AG09309 (cell line): ENCODE data around the gene LACTB.

Experiments used
- DNase-seq: peaks from one replicate; pipeline ENCODE4 v3.0.0-alpha.2; 2010; ENCODE audit warnings: low read depth
- H3K4me3 ChIP-seq: 2 replicates; pipeline ENCODE4 v1.5.1; 2011; ENCODE audit warnings: mild to moderate bottlenecking, low read depth, low read length, moderate library complexity; ENCODE audit not compliant: control insufficient read depth
- TF ChIP-seq, protein P1 (sequence below): IDR thresholded peaks from 2 replicates; pipeline ENCODE4 v1.5.1; 2011; ENCODE audit warnings: mild to moderate bottlenecking, low read depth, low read length, inconsistent platforms; ENCODE audit not compliant: insufficient read depth, control insufficient read depth; ENCODE audit errors: missing control alignments

LACTB gene

DNA sequence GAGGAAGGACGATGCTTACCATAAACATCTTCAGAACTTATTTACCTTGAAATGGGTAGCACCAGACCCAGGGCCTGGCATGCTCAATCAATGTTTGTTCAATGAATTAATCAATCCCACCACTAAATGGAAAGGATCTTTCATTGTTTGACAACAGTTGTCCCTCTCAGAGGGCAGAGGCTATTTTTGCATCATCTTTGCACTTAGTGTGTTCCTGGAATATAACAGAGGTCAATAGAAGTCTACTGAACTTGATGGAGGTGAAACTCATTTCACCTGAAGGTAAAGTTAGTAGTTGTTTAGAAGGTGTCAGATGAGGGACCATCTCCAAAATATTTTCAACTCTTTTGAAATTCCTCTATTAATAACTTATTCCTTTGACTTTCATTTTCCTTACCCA, 36.9 kb upstream of the LACTB start:
- DNase-seq: no peak
- TF ChIP-seq, protein P1, sequence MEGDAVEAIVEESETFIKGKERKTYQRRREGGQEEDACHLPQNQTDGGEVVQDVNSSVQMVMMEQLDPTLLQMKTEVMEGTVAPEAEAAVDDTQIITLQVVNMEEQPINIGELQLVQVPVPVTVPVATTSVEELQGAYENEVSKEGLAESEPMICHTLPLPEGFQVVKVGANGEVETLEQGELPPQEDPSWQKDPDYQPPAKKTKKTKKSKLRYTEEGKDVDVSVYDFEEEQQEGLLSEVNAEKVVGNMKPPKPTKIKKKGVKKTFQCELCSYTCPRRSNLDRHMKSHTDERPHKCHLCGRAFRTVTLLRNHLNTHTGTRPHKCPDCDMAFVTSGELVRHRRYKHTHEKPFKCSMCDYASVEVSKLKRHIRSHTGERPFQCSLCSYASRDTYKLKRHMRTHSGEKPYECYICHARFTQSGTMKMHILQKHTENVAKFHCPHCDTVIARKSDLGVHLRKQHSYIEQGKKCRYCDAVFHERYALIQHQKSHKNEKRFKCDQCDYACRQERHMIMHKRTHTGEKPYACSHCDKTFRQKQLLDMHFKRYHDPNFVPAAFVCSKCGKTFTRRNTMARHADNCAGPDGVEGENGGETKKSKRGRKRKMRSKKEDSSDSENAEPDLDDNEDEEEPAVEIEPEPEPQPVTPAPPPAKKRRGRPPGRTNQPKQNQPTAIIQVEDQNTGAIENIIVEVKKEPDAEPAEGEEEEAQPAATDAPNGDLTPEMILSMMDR: no peak

DNA sequence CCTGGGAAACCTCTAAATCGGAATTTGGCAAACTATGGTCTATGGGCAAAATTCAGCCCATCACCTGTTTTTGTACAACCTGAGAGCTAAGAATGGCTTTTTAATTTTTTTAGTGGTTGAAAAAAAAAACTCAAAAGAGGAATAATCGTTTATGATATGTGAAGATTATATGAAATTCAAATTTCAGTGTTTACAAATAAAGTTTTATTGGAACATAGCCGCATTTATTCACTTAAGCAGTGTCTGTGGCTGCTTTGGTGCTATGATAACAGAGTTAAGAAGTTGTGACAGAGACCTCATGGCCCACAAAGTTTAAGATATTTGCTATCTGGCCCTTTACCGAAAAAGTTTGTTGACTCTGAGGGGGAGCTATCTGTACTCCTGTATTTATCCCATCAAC, 36.4 kb upstream of the LACTB start:
- no peak for DNase-seq
- H3K4me3 ChIP-seq: no peak overlapping the region
- TF ChIP-seq, protein P1: no peak

More for the DNA sequence above, 36.9 kb upstream of the LACTB start:
- no peak overlapping the region for H3K4me3 ChIP-seq

DNA sequence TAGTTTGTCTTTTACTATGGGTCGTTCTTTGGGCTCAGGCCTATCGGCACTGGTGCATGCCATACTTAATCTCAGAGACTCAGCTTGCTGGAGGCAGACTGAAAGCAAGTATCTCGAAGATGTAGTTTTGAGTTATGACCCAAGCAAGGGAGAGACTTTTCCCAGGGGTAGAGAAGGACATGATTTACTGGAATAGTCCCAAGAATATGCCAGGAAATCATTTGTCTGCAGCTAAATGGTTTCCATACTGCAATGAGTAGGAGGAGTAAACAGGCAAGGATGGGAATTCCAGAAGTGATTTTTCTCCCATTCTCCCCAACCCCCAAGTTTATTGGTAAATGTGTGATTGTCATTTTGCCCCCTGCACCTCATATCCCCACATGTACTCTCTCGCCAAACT, 35.4 kb upstream of the LACTB start:
- DNase-seq: no peak
- no peak overlapping the region for H3K4me3 ChIP-seq
- TF ChIP-seq, protein P1: no peak

DNA sequence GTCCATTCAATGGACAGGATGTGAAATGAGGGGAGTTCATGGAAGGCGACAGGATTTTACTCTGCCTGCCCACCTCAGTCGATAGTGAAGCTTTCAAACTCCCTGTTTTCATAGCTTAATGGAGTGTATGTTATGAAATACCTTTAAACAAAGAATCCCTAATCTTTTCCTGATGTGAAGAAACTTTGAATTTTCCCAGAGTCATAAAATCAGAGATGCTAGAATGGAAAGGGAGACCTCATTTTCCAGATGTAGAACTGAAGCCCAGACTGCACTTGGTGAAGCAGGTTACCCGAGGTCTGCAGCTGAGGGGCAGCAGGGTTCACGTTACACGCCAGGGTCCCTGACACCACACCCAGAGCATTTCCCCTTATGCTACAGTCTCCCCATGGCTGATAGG, 34.7 kb upstream of the LACTB start:
- TF ChIP-seq, protein P1: no peak
- no peak for DNase-seq
- H3K4me3 ChIP-seq: no peak overlapping the region

DNA sequence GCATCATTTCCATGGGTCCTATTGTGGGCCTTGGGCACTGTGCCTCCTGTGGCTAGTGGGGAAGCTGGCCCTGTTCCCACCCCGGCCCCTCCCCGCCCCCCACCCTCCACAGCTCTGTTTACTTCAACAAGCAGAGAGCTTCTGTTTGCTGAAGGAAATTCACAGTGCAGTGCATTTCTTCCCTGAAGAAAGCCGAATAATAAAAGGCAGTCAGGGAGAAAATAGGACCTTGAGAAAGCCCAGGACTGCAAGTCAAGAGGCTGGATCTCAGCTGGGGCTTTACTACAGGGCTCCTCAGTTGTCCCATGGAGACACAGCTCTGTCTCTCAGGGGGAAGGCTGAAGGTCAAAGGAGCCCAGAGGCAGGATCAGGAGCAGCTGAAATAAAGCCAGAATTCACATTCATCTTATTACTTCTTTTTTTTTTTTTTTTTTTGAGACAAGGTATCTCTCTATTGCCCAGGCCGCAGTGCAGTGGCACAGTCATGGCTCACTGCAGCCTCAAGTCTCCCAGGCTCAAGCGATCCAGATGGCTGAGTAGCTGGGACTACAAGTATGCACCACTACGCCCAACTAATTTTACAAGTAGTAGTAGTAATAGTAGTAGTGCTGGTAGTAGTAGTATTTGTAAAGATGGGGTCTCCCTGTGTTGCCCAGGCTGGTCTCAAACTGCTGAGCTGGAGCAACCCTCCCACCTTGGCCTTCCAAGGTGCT, 33.0 kb upstream of the LACTB start:
- TF ChIP-seq, protein P1: no peak
- H3K4me3 ChIP-seq: no peak overlapping the region
- DNase-seq: no peak

DNA sequence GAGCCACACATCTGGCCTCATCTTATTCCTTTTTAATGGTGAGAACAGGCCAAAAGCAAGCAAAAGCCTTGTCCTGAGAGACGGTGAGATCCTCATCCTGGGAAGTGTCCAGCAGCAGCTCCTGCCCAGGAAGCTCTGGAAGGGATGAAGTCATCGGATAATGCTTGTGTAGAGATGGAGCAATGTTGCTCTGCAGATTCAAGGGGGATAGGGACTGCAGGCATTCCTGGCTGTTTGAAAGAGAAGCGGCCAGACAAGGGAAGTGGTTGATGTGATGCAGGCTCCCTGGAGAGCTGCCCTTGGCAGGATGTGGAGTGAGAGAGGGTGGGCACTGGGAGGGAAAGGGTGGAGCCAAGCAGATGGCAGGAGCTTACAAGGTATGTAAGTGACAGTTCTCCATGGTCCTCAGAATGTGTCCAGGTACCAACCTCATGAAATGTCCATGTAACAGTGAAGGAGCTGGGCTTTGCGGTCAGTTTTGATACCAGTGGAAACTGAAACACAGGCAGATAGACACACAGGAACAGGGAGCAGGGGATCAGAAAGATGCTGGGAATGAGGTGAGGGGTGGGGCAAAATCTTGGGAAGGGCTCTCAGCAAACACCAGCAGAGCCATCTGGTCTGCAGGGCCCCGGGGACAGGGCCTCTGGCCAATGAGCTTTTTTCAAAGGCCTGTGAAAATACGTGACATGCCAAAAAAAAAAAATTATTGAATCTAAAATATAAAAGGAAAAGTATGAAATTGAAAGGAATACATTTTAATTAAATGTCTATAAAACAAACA, 32.2 kb upstream of the LACTB start:
- DNase-seq: peak; percentile 90
- no peak overlapping the region for H3K4me3 ChIP-seq
- TF ChIP-seq, protein P1: no peak

DNA sequence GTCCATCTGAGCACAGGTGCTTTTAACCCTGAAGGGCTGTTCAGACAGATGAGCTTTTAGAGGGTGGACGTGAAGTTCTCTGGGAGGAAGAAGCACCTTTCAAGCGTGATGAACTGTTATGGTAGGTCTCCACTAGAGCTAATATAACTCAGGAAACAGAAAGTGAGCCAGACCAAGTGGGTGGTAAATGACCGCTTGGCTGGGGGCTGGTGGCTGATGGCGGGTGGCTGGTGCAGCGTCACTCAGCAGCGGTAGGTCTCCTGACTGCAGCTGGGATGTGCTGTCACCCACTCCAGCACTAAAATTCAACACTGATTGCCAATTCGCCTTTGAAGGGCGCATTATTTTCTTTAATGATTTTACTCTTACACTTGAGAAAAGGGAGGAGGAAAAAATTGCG, 31.2 kb upstream of the LACTB start:
- no peak for DNase-seq
- TF ChIP-seq, protein P1: no peak
- H3K4me3 ChIP-seq: no peak overlapping the region
